ENCODE measurements around the gene IL17A. TPM values are rescaled to one million over a fixed set of nuclear protein-coding genes. Genes with fewer than 3 reads are reported as not detected.

IL17A gene
- total RNA-seq, 1 donor from 2014 or later, result not detected

- Histone ChIP-seq H3K36me3 (ENCODE audit: control insufficient read depth, insufficient read depth, low read length) (no peaks in the 10 kb centered on the region), H3K27me3 (ENCODE audit: control insufficient read depth, insufficient read depth, low read length) (no peaks in the 10 kb centered on the region)
- TF ChIP-seq, protein P1, sequence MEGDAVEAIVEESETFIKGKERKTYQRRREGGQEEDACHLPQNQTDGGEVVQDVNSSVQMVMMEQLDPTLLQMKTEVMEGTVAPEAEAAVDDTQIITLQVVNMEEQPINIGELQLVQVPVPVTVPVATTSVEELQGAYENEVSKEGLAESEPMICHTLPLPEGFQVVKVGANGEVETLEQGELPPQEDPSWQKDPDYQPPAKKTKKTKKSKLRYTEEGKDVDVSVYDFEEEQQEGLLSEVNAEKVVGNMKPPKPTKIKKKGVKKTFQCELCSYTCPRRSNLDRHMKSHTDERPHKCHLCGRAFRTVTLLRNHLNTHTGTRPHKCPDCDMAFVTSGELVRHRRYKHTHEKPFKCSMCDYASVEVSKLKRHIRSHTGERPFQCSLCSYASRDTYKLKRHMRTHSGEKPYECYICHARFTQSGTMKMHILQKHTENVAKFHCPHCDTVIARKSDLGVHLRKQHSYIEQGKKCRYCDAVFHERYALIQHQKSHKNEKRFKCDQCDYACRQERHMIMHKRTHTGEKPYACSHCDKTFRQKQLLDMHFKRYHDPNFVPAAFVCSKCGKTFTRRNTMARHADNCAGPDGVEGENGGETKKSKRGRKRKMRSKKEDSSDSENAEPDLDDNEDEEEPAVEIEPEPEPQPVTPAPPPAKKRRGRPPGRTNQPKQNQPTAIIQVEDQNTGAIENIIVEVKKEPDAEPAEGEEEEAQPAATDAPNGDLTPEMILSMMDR (IDR thresholded peaks at IDR 0.05; ENCODE audit: insufficient read depth, low read length, poor library complexity, severe bottlenecking), result no peak
Observed at GRCh38 chr6:52174118-52174517, 12.1 kb upstream of the IL17A start.

DNA sequence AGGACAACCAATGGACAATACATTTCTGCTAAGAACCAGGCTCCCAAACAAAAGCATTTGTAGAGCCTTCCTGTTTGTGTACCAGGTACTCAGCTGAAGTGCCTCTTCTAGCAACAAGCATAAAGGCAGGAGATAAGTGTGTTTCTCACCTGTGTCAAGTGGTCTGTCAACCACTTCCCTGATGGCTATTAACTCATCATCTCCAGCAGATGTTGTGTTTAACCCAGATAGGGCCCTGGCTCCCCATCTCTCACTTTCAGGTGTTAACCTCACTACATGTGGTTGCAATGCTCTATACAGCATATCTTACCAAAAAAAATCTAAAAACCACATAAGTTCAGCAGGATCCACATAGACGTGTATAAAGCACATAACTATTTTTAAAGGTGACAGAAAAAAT lies 9.6 kb upstream of the IL17A start:
- no peaks in the 10 kb centered on the region for H3K36me3 ChIP-seq (ENCODE audit: control insufficient read depth, insufficient read depth, low read length)
- DNase-seq (ENCODE audit: low read depth), result no peak
- no peaks in the 10 kb centered on the region for H3K27me3 ChIP-seq (ENCODE audit: control insufficient read depth, insufficient read depth, low read length)
- TF ChIP-seq, protein P1 (IDR thresholded peaks at IDR 0.05; ENCODE audit: insufficient read depth, low read length, poor library complexity, severe bottlenecking), result no peak
- H3K4me3 ChIP-seq (ENCODE audit: low read depth, low read length), result no peak overlapping the region

More at GRCh38 chr6:52174118-52174517, 12.1 kb upstream of the IL17A start:
- H3K4me3 ChIP-seq (ENCODE audit: low read depth, low read length), result no peak overlapping the region
- no peak for DNase-seq (ENCODE audit: low read depth)

DNA sequence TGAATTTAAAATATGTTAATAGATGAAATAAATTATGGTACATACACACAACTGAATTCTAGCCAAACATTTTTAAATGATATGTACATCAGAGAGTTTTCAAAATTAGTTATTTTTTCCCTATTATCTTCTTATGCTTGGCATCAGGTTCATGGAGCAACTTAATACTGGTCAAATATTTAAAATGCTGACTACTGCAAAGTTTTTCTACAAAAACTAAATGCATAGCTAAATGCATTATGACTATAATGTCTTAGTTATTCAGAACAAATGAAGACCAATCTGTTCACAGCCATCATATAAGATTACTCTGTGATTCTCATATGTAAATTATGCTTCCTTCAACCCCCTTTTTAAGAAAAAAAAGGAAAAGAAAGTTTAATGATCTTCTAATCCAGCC lies 8.2 kb upstream of the IL17A start:
- TF ChIP-seq, protein P1 (IDR thresholded peaks at IDR 0.05; ENCODE audit: insufficient read depth, low read length, poor library complexity, severe bottlenecking), result no peak
- no peak for DNase-seq (ENCODE audit: low read depth)
- H3K36me3 ChIP-seq (ENCODE audit: control insufficient read depth, insufficient read depth, low read length), result no peaks in the 10 kb centered on the region
- no peak overlapping the region for H3K4me3 ChIP-seq (ENCODE audit: low read depth, low read length)
- H3K27me3 ChIP-seq (ENCODE audit: control insufficient read depth, insufficient read depth, low read length), result no peaks in the 10 kb centered on the region

DNA sequence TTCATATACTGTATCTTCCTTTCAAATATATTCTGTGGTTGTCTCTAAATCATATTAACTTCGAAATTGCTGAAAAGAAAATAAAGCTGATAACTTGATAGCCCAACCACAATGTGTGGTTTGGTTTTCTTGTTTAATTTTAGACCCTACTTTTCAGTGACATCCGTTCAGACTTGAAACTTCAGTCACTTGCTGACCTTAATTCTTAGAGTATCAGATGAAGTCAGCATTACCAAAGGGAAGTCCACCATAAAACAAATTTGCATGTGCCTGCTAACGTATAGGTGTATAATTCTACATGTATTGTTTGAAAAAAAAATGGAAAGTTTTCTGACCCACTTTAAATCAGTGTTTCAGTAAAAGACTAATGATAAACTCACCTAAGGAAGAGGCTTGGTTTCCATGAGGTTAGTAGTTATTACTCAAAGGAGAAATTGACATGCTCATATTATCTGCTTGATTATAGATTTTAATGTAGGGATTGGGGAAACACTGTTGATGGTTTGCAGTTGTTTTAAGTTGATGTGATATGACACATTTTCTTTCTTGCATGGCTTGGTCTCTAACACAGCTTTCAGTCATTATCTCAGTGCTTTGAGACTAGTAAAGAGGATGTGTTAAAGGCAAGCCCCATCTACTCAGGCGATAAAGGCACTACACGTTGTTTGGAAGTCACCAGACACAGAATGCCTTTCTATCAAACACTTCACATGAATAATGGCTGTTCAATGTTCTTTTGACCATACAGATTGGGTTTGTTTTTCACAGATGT lies 5.2 kb upstream of the IL17A start:
- TF ChIP-seq, protein P1 (IDR thresholded peaks at IDR 0.05; ENCODE audit: insufficient read depth, low read length, poor library complexity, severe bottlenecking), result no peak
- no peak for DNase-seq (ENCODE audit: low read depth)
- Histone ChIP-seq H3K36me3 (ENCODE audit: control insufficient read depth, insufficient read depth, low read length) (no peaks in the 10 kb centered on the region), H3K27me3 (ENCODE audit: control insufficient read depth, insufficient read depth, low read length) (no peaks in the 10 kb centered on the region), H3K4me3 (ENCODE audit: low read depth, low read length) (no peak overlapping the region)

DNA sequence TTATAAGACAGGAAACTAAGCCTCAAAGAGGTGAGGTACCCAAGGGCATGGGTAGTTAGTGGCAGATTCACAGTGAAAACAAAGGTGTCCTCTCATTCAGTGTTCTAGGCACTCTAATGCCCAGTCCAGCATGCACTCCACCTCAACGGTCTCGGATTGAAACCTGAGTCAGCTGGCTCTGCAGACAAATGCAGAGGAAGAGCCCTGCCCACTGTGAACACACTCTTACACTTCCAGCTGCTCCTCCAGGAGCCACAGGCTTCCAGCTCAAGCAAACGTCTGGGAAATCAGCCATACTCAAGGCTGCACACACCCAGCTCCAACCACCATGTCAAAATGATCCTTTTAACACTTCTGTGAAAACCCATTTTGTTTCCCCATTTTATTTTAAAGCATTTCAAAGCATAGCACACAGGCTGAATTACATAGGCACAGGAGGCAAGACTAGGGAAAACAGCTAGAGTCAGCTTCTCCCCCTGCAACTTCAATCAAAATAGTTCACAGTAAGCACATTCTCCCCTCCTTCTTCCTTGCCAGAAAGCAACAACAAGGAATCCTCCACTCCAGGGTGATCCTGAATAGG lies 3.0 kb upstream of the IL17A start:
- no peaks in the 10 kb centered on the region for H3K36me3 ChIP-seq (ENCODE audit: control insufficient read depth, insufficient read depth, low read length)
- no peak for DNase-seq (ENCODE audit: low read depth)
- H3K4me3 ChIP-seq (ENCODE audit: low read depth, low read length), result no peak overlapping the region
- no peaks in the 10 kb centered on the region for H3K27me3 ChIP-seq (ENCODE audit: control insufficient read depth, insufficient read depth, low read length)
- TF ChIP-seq, protein P1 (IDR thresholded peaks at IDR 0.05; ENCODE audit: insufficient read depth, low read length, poor library complexity, severe bottlenecking), result no peak

All from kidney epithelial cell (primary cell).